ENCODE measurements around the gene PRAMEF1. TPM values are rescaled to one million over a fixed set of nuclear protein-coding genes. Genes with fewer than 3 reads are reported as not detected.

The PRAMEF1 gene
- total RNA-seq, 1 experiment from 2014 or later: not detected

Other genes starting within 250 kb of the PRAMEF1 start
- 173 and 239 TPM in 2 replicates for gene DHRS3, start 173.2 kb upstream of the PRAMEF1 start, total RNA-seq (2022)
- not detected in 2 replicates for gene AADACL4, start 147.3 kb upstream of the PRAMEF1 start, total RNA-seq (2022)
- not detected in 2 replicates for gene AADACL3, start 75.3 kb upstream of the PRAMEF1 start, total RNA-seq (2022)
- gene CFAP107, start 45.2 kb upstream of the PRAMEF1 start, total RNA-seq (2022): not detected in 2 replicates
- gene PRAMEF12, start 17.7 kb upstream of the PRAMEF1 start, total RNA-seq (2022): not detected in 2 replicates
- not detected in 2 replicates for gene PRAMEF11, start 40.0 kb downstream of the PRAMEF1 start, total RNA-seq (2022)
- gene HNRNPCL1, start 57.3 kb downstream of the PRAMEF1 start, total RNA-seq (2022): not detected in 2 replicates
- gene PRAMEF2, start 65.7 kb downstream of the PRAMEF1 start, total RNA-seq (2022): not detected in 2 replicates
- not detected in 2 replicates for gene PRAMEF4, start 94.8 kb downstream of the PRAMEF1 start, total RNA-seq (2022)
- not detected in 2 replicates for gene PRAMEF10, start 106.9 kb downstream of the PRAMEF1 start, total RNA-seq (2022)
- not detected in 2 replicates for gene PRAMEF7, start 125.2 kb downstream of the PRAMEF1 start, total RNA-seq (2022)
- gene PRAMEF6, start 156.2 kb downstream of the PRAMEF1 start, total RNA-seq (2022): not detected in 2 replicates

Measured in Calu3 (cell line).